CD4-positive, CD25-positive, alpha-beta regulatory T cell (primary cell): ENCODE results near the gene DOCK8. TPM values are rescaled to one million over a fixed set of nuclear protein-coding genes. Genes with fewer than 3 reads are reported as not detected.

Source experiments
- ATAC-seq, 2 donors: fragments of 150-1000 bp; cut with Tn5 transposase; one replicate each; pipeline ENCODE4 v1.10.0; 2021; ENCODE audit warnings: low read depth in 2 of 2, moderate number of reproducible peaks in 2 of 2, moderate library complexity in 1 of 2
- DNase-seq, 3 donors: peaks; one replicate each; pipeline versions ENCODE4 v3.0.0 to v3.0.0-alpha.2; 2012 to 2022; ENCODE audit warnings: mixed read lengths in 1 of 3
- H3K27ac ChIP-seq: one replicate; pipeline ENCODE4 v1.7.0; 2013; ENCODE audit warnings: mild to moderate bottlenecking, low read length; ENCODE audit not compliant: insufficient read depth, poor library complexity, severe bottlenecking
- H3K27me3 ChIP-seq: one replicate; pipeline ENCODE4 v1.7.0; 2013; ENCODE audit warnings: low read length; ENCODE audit not compliant: control insufficient read depth, insufficient read depth
- H3K36me3 ChIP-seq: one replicate; pipeline ENCODE4 v1.7.0; 2013; ENCODE audit warnings: mild to moderate bottlenecking, low read length, moderate library complexity; ENCODE audit not compliant: control insufficient read depth, insufficient read depth
- H3K4me1 ChIP-seq: 2 replicates; pipeline ENCODE4 v1.7.0; 2013; ENCODE audit warnings: mild to moderate bottlenecking, low read length; ENCODE audit not compliant: insufficient read depth, control insufficient read depth, poor library complexity, severe bottlenecking
- H3K4me3 ChIP-seq: one replicate; pipeline ENCODE4 v1.7.0; 2013; ENCODE audit warnings: low read depth, mild to moderate bottlenecking, low read length, moderate library complexity
- H3K9me3 ChIP-seq, 2 experiments: 1 replicate in 1 of 2; 2 replicates in 1 of 2; pipeline ENCODE4 v1.7.0; 2013; ENCODE audit warnings: low read length in 2 of 2, mild to moderate bottlenecking in 1 of 2, moderate library complexity in 1 of 2; ENCODE audit not compliant: control insufficient read depth in 2 of 2
- H3K27ac Mint-ChIP-seq, 3 donors: one replicate each; pipeline ENCODE4 v1.8.0; 2020 to 2022; ENCODE audit warnings: mild to moderate bottlenecking in 3 of 3, mixed read lengths in 3 of 3, moderate library complexity in 2 of 3
- H3K27me3 Mint-ChIP-seq: one replicate; pipeline ENCODE4 v1.8.0; 2022; ENCODE audit warnings: mild to moderate bottlenecking, mixed read lengths
- H3K36me3 Mint-ChIP-seq: one replicate; pipeline ENCODE4 v1.8.0; 2020; ENCODE audit warnings: mixed read lengths
- H3K4me1 Mint-ChIP-seq, 4 donors: one replicate each; pipeline ENCODE4 v1.8.0; 2020 to 2022; ENCODE audit warnings: mixed read lengths in 4 of 4, mild to moderate bottlenecking in 1 of 4
- H3K4me3 Mint-ChIP-seq, 4 donors: one replicate each; pipeline ENCODE4 v1.8.0; 2020 to 2022; ENCODE audit warnings: mild to moderate bottlenecking in 4 of 4, mixed read lengths in 4 of 4, moderate library complexity in 3 of 4
- H3K9me3 Mint-ChIP-seq, 7 donors: one replicate each; pipeline ENCODE4 v1.8.0; 2020 to 2022; ENCODE audit warnings: mixed read lengths in 7 of 7, mild to moderate bottlenecking in 3 of 7, moderate library complexity in 2 of 7
- polyA plus RNA-seq, 4 donors: library from polyadenylated mRNA; unstranded; fragments of 300-500 nt; fragmentation: Illumina TruSeq; gene quantifications; one replicate each; pipeline ENCODE4 v1.2.3, GENCODE V29; 2021
- total RNA-seq: library from RNA; stranded (reverse); gene quantifications from one replicate; pipeline ENCODE4 v1.2.3, GENCODE V29; 2022

DOCK8 gene
- total and polyA plus RNA-seq, 5 donors from 2014 or later, result 51.8 to 219 (median 54.4) TPM

- peaks cover 5 to 26% (median 10%) of the 10 kb centered on the region in 4 donors for H3K4me1 Mint-ChIP-seq
- no peaks in the 10 kb centered on the region for H3K9me3 ChIP-seq
- no peak within 1 kb of the TSS for H3K27ac ChIP-seq
- ATAC-seq (peak; percentile 77 to 83), DNase-seq (peak; percentile 68 to 86 (median 79))
- no peaks in the 10 kb centered on the region for H3K36me3 ChIP-seq
- peaks cover 19% of the 10 kb centered on the region for H3K4me1 ChIP-seq
- H3K27me3 Mint-ChIP-seq, result peaks cover 49% of the 10 kb centered on the region
- peak within 1 kb of the TSS; percentile 88 to 96 (median 91) for H3K4me3 Mint-ChIP-seq
- peak within 1 kb of the TSS; percentile 62 for H3K4me3 ChIP-seq
- H3K27ac Mint-ChIP-seq, result peak within 1 kb of the TSS; percentile 47 to 80 (median 71)
- H3K36me3 Mint-ChIP-seq, result peaks cover 4% of the 10 kb centered on the region
- H3K9me3 Mint-ChIP-seq, result no peaks in the 10 kb centered on the region
- H3K27me3 ChIP-seq, result no peaks in the 10 kb centered on the region
Measured at GRCh38 chr9:503881-504852, 289.5 kb downstream of the DOCK8 start, which contains the start of gene KANK1. KANK1 (plus strand) TSS chr9:504695.

- Histone ChIP-seq H3K4me1 (peaks cover 19% of the 10 kb centered on the region), H3K36me3 (no peaks in the 10 kb centered on the region), H3K27ac (no peak overlapping the region), H3K4me3 (peak overlapping the region; percentile 62), H3K27me3 (no peaks in the 10 kb centered on the region), H3K9me3 (no peaks in the 10 kb centered on the region)
- peaks cover 5 to 26% (median 10%) of the 10 kb centered on the region in 4 donors for H3K4me1 Mint-ChIP-seq
- H3K36me3 Mint-ChIP-seq, result peaks cover 6% of the 10 kb centered on the region
- H3K27me3 Mint-ChIP-seq, result peaks cover 46% of the 10 kb centered on the region
- ATAC-seq (peak in 1 of 2 donors; percentile 2), DNase-seq (peak in 2 of 3 donors; percentile 4 to 6)
- no peak overlapping the region for H3K27ac Mint-ChIP-seq
- peak overlapping the region; percentile 75 to 91 (median 83) for H3K4me3 Mint-ChIP-seq
- H3K9me3 Mint-ChIP-seq, result no peaks in the 10 kb centered on the region
Measured at GRCh38 chr9:504921-505740, 290.5 kb downstream of the DOCK8 start.

- H3K27ac Mint-ChIP-seq, result peak overlapping the region in 1 of 3 donors; percentile 69
- peaks cover 5 to 26% (median 10%) of the 10 kb centered on the region in 4 donors for H3K4me1 Mint-ChIP-seq
Measured at GRCh38 chr9:505741-506059, 291.0 kb downstream of the DOCK8 start.

GRCh38 chr9:506281-506680 is 291.6 kb downstream of the DOCK8 start:
- Histone ChIP-seq H3K36me3 (no peaks in the 10 kb centered on the region), H3K4me3 (peak overlapping the region; percentile 62), H3K27me3 (no peaks in the 10 kb centered on the region), H3K9me3 (no peaks in the 10 kb centered on the region), H3K4me1 (peaks cover 19% of the 10 kb centered on the region), H3K27ac (no peak overlapping the region)
- DNase-seq, result no peak
- no peak for ATAC-seq
- peaks cover 39% of the 10 kb centered on the region for H3K27me3 Mint-ChIP-seq
- H3K27ac Mint-ChIP-seq, result peak overlapping the region in 1 of 3 donors; percentile 76
- no peaks in the 10 kb centered on the region for H3K9me3 Mint-ChIP-seq
- peak overlapping the region; percentile 65 to 88 (median 76) for H3K4me3 Mint-ChIP-seq
- peaks cover 6% of the 10 kb centered on the region for H3K36me3 Mint-ChIP-seq
- peaks cover 5 to 30% (median 10%) of the 10 kb centered on the region in 4 donors for H3K4me1 Mint-ChIP-seq

More at GRCh38 chr9:505741-506059, 291.0 kb downstream of the DOCK8 start:
- peak in 1 of 3 donors; percentile 9 for DNase-seq
- H3K9me3 Mint-ChIP-seq, result no peaks in the 10 kb centered on the region
- Histone ChIP-seq H3K4me3 (peak overlapping the region; percentile 62), H3K4me1 (peaks cover 19% of the 10 kb centered on the region), H3K36me3 (no peaks in the 10 kb centered on the region), H3K27ac (no peak overlapping the region), H3K9me3 (no peaks in the 10 kb centered on the region), H3K27me3 (no peaks in the 10 kb centered on the region)
- H3K4me3 Mint-ChIP-seq, result peak overlapping the region; percentile 75 to 91 (median 83)
- H3K27me3 Mint-ChIP-seq, result peaks cover 40% of the 10 kb centered on the region
- no peak for ATAC-seq
- peaks cover 6% of the 10 kb centered on the region for H3K36me3 Mint-ChIP-seq

- peaks cover 18% of the 10 kb centered on the region for H3K4me1 ChIP-seq
- no peak overlapping the region for H3K4me3 ChIP-seq
- no peaks in the 10 kb centered on the region for H3K36me3 ChIP-seq
- H3K27me3 ChIP-seq, result no peaks in the 10 kb centered on the region
- DNase-seq (no peak), ATAC-seq (no peak)
- H3K27ac ChIP-seq, result no peak overlapping the region
- Mint-ChIP-seq H3K27ac (peak overlapping the region in 2 of 3 donors; percentile 44 to 77), H3K4me3 (no peak overlapping the region), H3K9me3 (peaks cover 0 to 4% (median 0%) of the 10 kb centered on the region in 7 donors), H3K36me3 (peaks cover 3% of the 10 kb centered on the region), H3K4me1 (peaks cover 8 to 47% (median 22%) of the 10 kb centered on the region in 4 donors), H3K27me3 (peaks cover 18% of the 10 kb centered on the region)
- no peaks in the 10 kb centered on the region for H3K9me3 ChIP-seq
Measured at GRCh38 chr9:511861-512260, 297.2 kb downstream of the DOCK8 start.

- Mint-ChIP-seq H3K27ac (peak overlapping the region in 1 of 3 donors; percentile 50), H3K4me1 (peaks cover 8 to 54% (median 24%) of the 10 kb centered on the region in 4 donors), H3K4me3 (no peak overlapping the region), H3K9me3 (peaks cover 0 to 4% (median 0%) of the 10 kb centered on the region in 7 donors), H3K27me3 (peaks cover 17% of the 10 kb centered on the region), H3K36me3 (peaks cover 3% of the 10 kb centered on the region)
- Histone ChIP-seq H3K4me3 (no peak overlapping the region), H3K36me3 (no peaks in the 10 kb centered on the region), H3K27ac (no peak overlapping the region), H3K4me1 (peaks cover 20% of the 10 kb centered on the region), H3K27me3 (no peaks in the 10 kb centered on the region), H3K9me3 (no peaks in the 10 kb centered on the region)
- DNase-seq (no peak), ATAC-seq (no peak)
Measured at GRCh38 chr9:512555-513272, 298.0 kb downstream of the DOCK8 start.
